Kidney (tissue), 14 donors: Measurements from ENCODE around the gene BLOC1S1. TPM values are rescaled to one million over a fixed set of nuclear protein-coding genes. Genes with fewer than 3 reads are reported as not detected.

Experiments used
- DNase-seq, 5 donors: peaks; one replicate each; pipeline ENCODE4 v3.0.0-alpha.2; 2013 to 2020
- FAIRE-seq: peaks from 2 replicates; lab custom pipeline; 2012; peaks lifted over from hg19 to GRCh38; lab: Jason Lieb, UNC
- H3K27ac ChIP-seq, 2 donors: one replicate each; pipeline ENCODE4 v1.7.0; 2013; ENCODE audit warnings: low read depth in 2 of 2, low read length in 2 of 2, inconsistent platforms in 1 of 2
- H3K27me3 ChIP-seq: one replicate; pipeline ENCODE4 v1.7.1; 2013; ENCODE audit warnings: low read length, inconsistent platforms; ENCODE audit not compliant: control insufficient read depth, insufficient read depth
- H3K36me3 ChIP-seq, 3 donors: one replicate each; pipeline versions ENCODE4 v1.7.0 to v1.7.1; 2013; ENCODE audit warnings: low read length in 3 of 3, control low read depth in 1 of 3, inconsistent platforms in 1 of 3; ENCODE audit not compliant: insufficient read depth in 3 of 3, control insufficient read depth in 2 of 3
- H3K4me1 ChIP-seq, 3 donors: one replicate each; pipeline versions ENCODE4 v1.7.0 to v1.7.1; 2013; ENCODE audit warnings: low read length in 3 of 3, inconsistent platforms in 1 of 3, low read depth in 1 of 3; ENCODE audit not compliant: control insufficient read depth in 2 of 3, insufficient read depth in 2 of 3
- H3K4me3 ChIP-seq, 3 donors: one replicate each; pipeline versions ENCODE4 v1.7.0 to v1.8.1; 2013; ENCODE audit warnings: low read length in 3 of 3, control low read depth in 1 of 3, inconsistent platforms in 1 of 3
- H3K9ac ChIP-seq, 3 donors: one replicate each; pipeline versions ENCODE4 v1.7.0 to v1.7.1; 2013; ENCODE audit warnings: low read length in 3 of 3, control low read depth in 1 of 3, inconsistent platforms in 1 of 3
- H3K9me3 ChIP-seq, 3 donors: one replicate each; pipeline versions ENCODE4 v1.7.0 to v1.7.1; 2013; ENCODE audit warnings: low read length in 3 of 3, control low read depth in 1 of 3, inconsistent platforms in 1 of 3; ENCODE audit not compliant: control insufficient read depth in 2 of 3, insufficient read depth in 1 of 3
- intact Hi-C: fragments of 100-400 bp; cut with DNase I; formaldehyde crosslinking; loops from one replicate; pipeline ENCODE4 v1.11.1; 2022
- polyA plus RNA-seq: library from polyadenylated mRNA; stranded (reverse); fragments of 350-450 nt; fragmentation: Illumina TruSeq; extraction: RNeasy Lipid Tissue Mini Kit (QIAGEN cat#74804); gene quantifications from one replicate; pipeline ENCODE4 v1.2.3, GENCODE V29; 2014; ENCODE audit warnings: low read depth, low replicate concordance; ENCODE audit not compliant: insufficient read depth
- total RNA-seq: library from RNA; stranded (reverse); fragmentation: NEBNext Ultra II Directional; extraction: Animal tissue kit (Norgen Biotek cat#: 25700); gene quantifications from one replicate; pipeline ENCODE4 v1.2.1, GENCODE V29; 2021
- TF ChIP-seq, protein P1 (sequence below): IDR thresholded peaks from 3 replicates; pipeline ENCODE4 v1.5.1; 2012; ENCODE audit warnings: mild to moderate bottlenecking, moderate library complexity, borderline replicate concordance; ENCODE audit not compliant: insufficient read depth; ENCODE audit errors: extremely low read depth
- donor health status: control.
- donor health status: control.
- donor health status: control.
- donor health status: control.
- donor health status: control.
- donor health status: DM: yes; HTN: yes; CAD: no.
- donor health status: Normal renal cell carcinoma (clear cell type).

The BLOC1S1 gene
- total and polyA plus RNA-seq, 2 donors from 2014 or later: 116 to 451 TPM

GRCh38 chr12:55762646-55763045 lies 46.8 kb downstream of the BLOC1S1 start:
- H3K36me3 ChIP-seq: peaks cover 2 to 6% (median 5%) of the 10 kb centered on the region in 3 donors
- H3K9me3 ChIP-seq: no peaks in the 10 kb centered on the region
- H3K4me3 ChIP-seq: no peak overlapping the region
- intact Hi-C loops: no loop called here
- H3K27me3 ChIP-seq: no peaks in the 10 kb centered on the region
- H3K9ac ChIP-seq: no peak overlapping the region
- FAIRE-seq (no peak), DNase-seq (no peak)
- H3K4me1 ChIP-seq: peaks cover 0 to 6% (median 4%) of the 10 kb centered on the region in 3 donors
- TF ChIP-seq, protein P1, sequence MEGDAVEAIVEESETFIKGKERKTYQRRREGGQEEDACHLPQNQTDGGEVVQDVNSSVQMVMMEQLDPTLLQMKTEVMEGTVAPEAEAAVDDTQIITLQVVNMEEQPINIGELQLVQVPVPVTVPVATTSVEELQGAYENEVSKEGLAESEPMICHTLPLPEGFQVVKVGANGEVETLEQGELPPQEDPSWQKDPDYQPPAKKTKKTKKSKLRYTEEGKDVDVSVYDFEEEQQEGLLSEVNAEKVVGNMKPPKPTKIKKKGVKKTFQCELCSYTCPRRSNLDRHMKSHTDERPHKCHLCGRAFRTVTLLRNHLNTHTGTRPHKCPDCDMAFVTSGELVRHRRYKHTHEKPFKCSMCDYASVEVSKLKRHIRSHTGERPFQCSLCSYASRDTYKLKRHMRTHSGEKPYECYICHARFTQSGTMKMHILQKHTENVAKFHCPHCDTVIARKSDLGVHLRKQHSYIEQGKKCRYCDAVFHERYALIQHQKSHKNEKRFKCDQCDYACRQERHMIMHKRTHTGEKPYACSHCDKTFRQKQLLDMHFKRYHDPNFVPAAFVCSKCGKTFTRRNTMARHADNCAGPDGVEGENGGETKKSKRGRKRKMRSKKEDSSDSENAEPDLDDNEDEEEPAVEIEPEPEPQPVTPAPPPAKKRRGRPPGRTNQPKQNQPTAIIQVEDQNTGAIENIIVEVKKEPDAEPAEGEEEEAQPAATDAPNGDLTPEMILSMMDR: no peak
- no peak overlapping the region for H3K27ac ChIP-seq

DNA sequence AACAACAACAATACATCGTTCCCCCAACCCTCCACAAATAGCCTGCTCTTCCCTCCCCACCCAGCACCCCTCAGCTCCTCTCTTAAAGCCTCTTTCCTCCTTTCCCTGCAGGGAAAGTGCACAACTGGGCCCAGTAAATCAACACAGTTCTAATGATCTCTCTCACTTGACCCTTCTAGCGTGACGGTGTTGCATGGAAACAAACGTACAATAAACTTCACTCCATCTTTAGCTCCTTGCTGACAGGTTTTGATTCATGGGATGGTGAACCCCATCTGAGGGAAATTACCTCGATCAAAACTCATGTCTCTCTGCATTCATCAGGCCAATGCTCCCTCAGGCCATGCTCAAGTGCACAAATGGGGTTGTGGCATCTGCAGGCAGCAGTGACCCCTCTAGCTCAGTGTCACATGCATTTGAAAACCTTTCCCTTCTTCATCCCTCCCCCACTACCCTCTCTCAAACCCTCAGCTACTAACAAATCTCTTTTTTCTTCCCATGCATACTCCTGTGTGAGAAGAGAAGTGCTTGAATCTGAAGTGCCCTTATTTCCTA lies 50.0 kb downstream of the BLOC1S1 start:
- no peak for FAIRE-seq
- H3K4me3 ChIP-seq: no peak overlapping the region
- DNase-seq: peak in 4 of 5 donors; percentile 51 to 86 (median 65)
- H3K27me3 ChIP-seq: no peaks in the 10 kb centered on the region
- H3K27ac ChIP-seq: no peak overlapping the region
- intact Hi-C loops: no loop called here
- no peak overlapping the region for H3K9ac ChIP-seq
- H3K4me1 ChIP-seq: peaks cover 0 to 6% (median 2%) of the 10 kb centered on the region in 3 donors
- H3K36me3 ChIP-seq: peaks cover 0 to 3% (median 0%) of the 10 kb centered on the region in 3 donors
- H3K9me3 ChIP-seq: no peaks in the 10 kb centered on the region
- TF ChIP-seq, protein P1: no peak

- Histone ChIP-seq H3K27me3 (no peaks in the 10 kb centered on the region), H3K4me1 (peaks cover 0 to 6% (median 2%) of the 10 kb centered on the region in 3 donors), H3K36me3 (peaks cover 3 to 8% (median 6%) of the 10 kb centered on the region in 3 donors), H3K4me3 (no peak overlapping the region), H3K9me3 (no peaks in the 10 kb centered on the region), H3K27ac (no peak overlapping the region), H3K9ac (no peak overlapping the region)
- intact Hi-C loops: no loop called here
- DNase-seq: no peak
- TF ChIP-seq, protein P1: no peak
- FAIRE-seq: no peak
Observed at GRCh38 chr12:55767156-55767555, 51.3 kb downstream of the BLOC1S1 start.

Other genes with a start within 250 kb of the BLOC1S1 start
- not detected for gene OR6C70, start 245.9 kb upstream of the BLOC1S1 start, total RNA-seq
- not detected for gene OR6C70, start 245.9 kb upstream of the BLOC1S1 start, polyA plus RNA-seq
- not detected for gene OR6C68, start 223.7 kb upstream of the BLOC1S1 start, total RNA-seq
- not detected for gene OR6C68, start 223.7 kb upstream of the BLOC1S1 start, polyA plus RNA-seq
- gene OR6C4, start 166.4 kb upstream of the BLOC1S1 start, total RNA-seq: not detected
- gene OR6C4, start 166.4 kb upstream of the BLOC1S1 start, polyA plus RNA-seq: not detected
- gene OR2AP1, start 143.6 kb upstream of the BLOC1S1 start, total RNA-seq: not detected
- gene OR2AP1, start 143.6 kb upstream of the BLOC1S1 start, polyA plus RNA-seq: not detected
- gene OR10P1, start 79.2 kb upstream of the BLOC1S1 start, total RNA-seq: not detected
- not detected for gene OR10P1, start 79.2 kb upstream of the BLOC1S1 start, polyA plus RNA-seq
- 66.3 TPM for gene ITGA7, start 8.1 kb upstream of the BLOC1S1 start, total RNA-seq
- 26.2 TPM for gene ITGA7, start 8.1 kb upstream of the BLOC1S1 start, polyA plus RNA-seq
- 11.1 TPM for gene RDH5, start 4.3 kb downstream of the BLOC1S1 start, total RNA-seq
- gene RDH5, start 4.3 kb downstream of the BLOC1S1 start, polyA plus RNA-seq: 30.2 TPM
- gene CD63, start 13.0 kb downstream of the BLOC1S1 start, total RNA-seq: 1,130 TPM
- gene CD63, start 13.0 kb downstream of the BLOC1S1 start, polyA plus RNA-seq: 1,381 TPM
- 6.2 TPM for gene GDF11, start 27.1 kb downstream of the BLOC1S1 start, total RNA-seq
- 3.4 TPM for gene GDF11, start 27.1 kb downstream of the BLOC1S1 start, polyA plus RNA-seq
- gene SARNP, start 101.7 kb downstream of the BLOC1S1 start, total RNA-seq: 51.1 TPM
- gene SARNP, start 101.7 kb downstream of the BLOC1S1 start, polyA plus RNA-seq: 109 TPM
- gene ORMDL2, start 102.0 kb downstream of the BLOC1S1 start, total RNA-seq: 51.2 TPM
- 75.9 TPM for gene ORMDL2, start 102.0 kb downstream of the BLOC1S1 start, polyA plus RNA-seq
- gene DNAJC14, start 113.5 kb downstream of the BLOC1S1 start, total RNA-seq: 37.9 TPM
- gene DNAJC14, start 113.5 kb downstream of the BLOC1S1 start, polyA plus RNA-seq: 18.9 TPM
- 8.8 TPM for gene MMP19, start 126.9 kb downstream of the BLOC1S1 start, total RNA-seq
- 2.0 TPM for gene MMP19, start 126.9 kb downstream of the BLOC1S1 start, polyA plus RNA-seq
- gene PYM1, start 211.8 kb downstream of the BLOC1S1 start, total RNA-seq: 29.0 TPM
- 39.7 TPM for gene PYM1, start 211.8 kb downstream of the BLOC1S1 start, polyA plus RNA-seq
- 68.2 TPM for gene DGKA, start 215.1 kb downstream of the BLOC1S1 start, total RNA-seq
- 13.2 TPM for gene DGKA, start 215.1 kb downstream of the BLOC1S1 start, polyA plus RNA-seq
- 1.7 TPM for gene PMEL, start 250.0 kb downstream of the BLOC1S1 start, total RNA-seq
- gene PMEL, start 250.0 kb downstream of the BLOC1S1 start, polyA plus RNA-seq: 3.5 TPM